HG03097 (cell line): ENCODE data around the gene RICTOR.

Experiments
- ATAC-seq: cut with Tn5 transposase; IDR thresholded peaks from one replicate; pipeline ENCODE4 v1.9.1; 2021; ENCODE audit not compliant: unreplicated experiment, low FRiP score

The RICTOR gene

DNA sequence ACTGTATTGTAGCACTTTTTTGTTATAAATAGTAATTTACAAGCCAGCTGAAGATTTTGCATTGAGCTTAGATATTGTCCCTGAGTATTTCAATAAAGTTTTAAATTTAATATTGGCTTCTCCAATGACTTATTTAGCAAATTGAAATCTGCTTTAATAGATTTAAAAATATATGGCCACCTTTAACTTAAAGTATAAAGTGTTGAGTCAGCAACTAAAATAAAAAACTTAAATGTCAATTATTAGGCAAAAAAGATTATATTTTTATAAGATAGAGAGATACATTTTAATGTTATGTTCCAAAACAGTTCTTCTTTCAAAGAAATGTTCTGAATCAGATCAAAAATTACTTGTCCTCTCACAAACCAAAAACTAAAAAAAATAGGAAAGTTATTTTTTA, 167.7 kb downstream of the RICTOR start:
- no peak for ATAC-seq

DNA sequence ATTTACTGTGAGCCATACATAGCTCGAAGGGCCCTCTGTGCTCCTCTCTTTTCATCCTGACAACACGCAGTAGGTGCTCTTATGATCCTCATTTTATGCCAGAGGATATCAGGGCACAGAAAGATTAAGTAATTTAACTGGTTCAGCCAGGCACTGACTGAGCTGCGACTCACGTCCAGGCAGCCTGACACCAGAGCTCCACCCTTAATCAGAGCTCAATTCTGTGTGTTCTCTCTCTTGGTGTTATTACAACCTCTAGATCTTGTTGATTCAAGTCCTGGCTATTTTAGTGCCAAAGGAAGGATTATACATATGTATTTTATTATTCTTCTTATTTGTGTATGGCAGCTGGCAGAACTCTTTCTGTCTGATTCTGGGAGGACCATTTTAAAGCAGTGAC, 168.7 kb downstream of the RICTOR start:
- no peak for ATAC-seq

DNA sequence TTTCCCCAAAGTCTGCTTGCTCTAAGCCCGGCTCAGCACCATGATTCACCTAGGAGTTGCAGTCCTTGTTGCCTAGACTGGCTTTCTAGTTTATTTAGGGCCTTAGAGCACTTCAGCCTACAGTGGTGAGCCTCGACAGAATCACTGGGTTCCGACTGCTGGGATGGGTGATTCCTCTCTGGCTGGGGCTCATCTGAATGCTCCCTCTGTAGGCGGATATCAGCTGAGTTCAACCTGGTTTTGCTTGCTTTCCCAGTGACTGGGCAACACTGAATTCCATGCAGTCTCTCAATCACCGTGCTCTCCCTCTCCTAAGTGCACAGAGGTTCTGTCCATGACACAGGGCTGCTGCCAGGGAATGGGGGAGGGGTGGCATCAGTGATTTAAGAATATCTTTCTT, 174.3 kb downstream of the RICTOR start:
- no peak for ATAC-seq

- no peak for ATAC-seq
These were observed 177.4 kb downstream of the RICTOR start for GRCh38 chr5:38896760-38897159.

- no peak for ATAC-seq
These were observed 181.8 kb downstream of the RICTOR start for GRCh38 chr5:38892363-38892762.

DNA sequence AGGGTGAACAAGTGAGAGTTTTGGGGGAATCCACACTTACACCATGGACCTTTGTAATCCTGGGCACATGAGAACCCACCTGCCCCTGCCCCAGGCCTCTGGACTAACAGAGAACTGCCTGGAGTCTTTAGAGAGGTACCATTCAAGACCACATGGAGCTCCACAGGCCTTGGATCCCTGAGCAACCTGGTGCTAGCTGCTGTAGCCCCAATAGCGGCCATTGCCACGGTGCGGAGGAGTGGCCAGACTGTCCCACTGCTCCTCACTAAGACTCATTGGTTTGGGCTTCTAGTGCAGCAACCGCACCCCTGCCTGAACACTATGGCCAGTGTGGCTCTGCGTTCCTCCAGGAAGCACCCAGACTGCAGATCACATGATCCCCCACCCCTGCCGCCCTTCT, 182.6 kb downstream of the RICTOR start:
- no peak for ATAC-seq

- no peak for ATAC-seq
These were observed 184.8 kb downstream of the RICTOR start for GRCh38 chr5:38889424-38889823.

GRCh38 chr5:38888041-38888440, 186.2 kb downstream of the RICTOR start:
- no peak for ATAC-seq
